ENCODE measurements around the gene TMTC4.
"Not testable (repeated sequence)": the region's sequence is repeated elsewhere in the genome, so short reads cannot be mapped to it uniquely, and the experiment has no call there.

TMTC4 gene

DNA sequence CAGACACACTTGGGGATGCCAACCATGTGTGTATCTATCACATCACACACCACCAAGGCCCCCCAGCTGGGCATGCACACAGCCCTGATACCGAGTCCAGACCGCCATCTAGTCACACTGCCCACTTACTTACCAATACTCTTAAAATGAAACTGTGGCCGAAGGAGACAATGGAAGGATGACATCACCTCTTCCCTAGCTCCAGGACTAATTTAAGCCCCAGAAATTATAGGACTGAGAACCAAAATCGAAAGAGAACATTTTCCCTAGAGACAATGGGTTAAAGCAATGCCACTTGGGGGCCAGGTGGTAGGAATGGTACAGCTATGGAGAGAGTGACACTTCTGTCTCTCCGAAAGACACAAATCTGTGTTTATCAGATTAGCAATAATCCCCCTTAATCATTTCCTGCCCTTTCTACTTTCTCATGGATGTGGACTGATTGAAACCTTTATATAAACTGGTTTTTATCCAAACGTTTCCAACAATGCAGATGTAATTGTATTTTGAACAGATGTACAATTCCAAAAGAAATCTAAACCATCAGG is 85.3 kb downstream of the TMTC4 start:
- DNase-seq (ENCODE audit: low spot score in 2 of 2) (no peak), ATAC-seq (replicated peaks; ENCODE audit: extremely low read depth, poor library complexity, severe bottlenecking) (no peak)
- no peaks in the 10 kb centered on the region for H3K36me3 Mint-ChIP-seq (ENCODE audit: insufficient read depth)
- H3K9me3 Mint-ChIP-seq = no peaks in the 10 kb centered on the region
- H3K27me3 Mint-ChIP-seq = no peaks in the 10 kb centered on the region
- peak overlapping the region; percentile 95 for H3K27ac Mint-ChIP-seq (ENCODE audit: low read depth)
- H3K4me3 Mint-ChIP-seq = peak overlapping the region; percentile 87
- peaks cover 24% of the 10 kb centered on the region for H3K4me1 Mint-ChIP-seq

DNA sequence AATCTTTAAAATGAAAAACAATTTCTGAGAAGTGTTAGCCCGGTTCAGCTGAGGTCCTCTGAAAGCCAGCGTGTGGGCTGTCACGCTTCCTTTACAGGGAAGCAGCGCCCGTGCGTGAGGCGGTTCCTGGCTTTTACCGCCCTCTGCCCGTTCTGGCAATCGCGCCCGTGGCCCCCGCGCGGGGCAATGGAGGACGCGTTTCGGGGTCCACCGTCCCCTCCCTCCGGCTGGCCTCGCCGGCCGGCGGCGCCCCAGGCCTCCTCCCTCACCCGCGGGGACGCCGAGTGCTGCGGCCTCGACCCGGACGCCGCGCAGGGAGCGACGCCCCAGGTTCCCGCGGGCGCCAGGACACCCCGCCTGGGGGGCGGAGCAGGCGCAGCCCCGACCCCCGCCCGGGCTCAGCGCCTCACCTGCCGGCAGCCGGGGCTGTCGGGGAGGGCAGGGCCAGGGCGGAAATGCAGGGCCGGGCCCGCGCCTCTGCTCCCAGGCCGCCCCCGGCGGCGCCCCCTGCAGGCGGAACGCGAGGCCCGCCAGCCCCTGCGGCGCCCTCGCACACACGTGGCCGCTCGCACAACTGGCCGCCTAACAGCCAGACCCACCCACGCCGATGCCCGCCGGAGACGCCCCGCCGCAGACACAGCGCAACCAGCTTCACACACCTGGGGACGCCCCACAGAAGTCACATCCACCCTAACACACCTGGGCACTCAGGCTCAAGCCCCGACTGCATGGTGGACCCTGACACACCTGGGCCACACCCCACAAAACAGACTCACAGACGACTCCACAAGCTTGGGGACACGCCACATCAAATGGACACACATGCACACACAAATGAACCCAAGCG is 86.0 kb downstream of the TMTC4 start, which contains the start of gene GGACT:
Gene GGACT, minus strand, starts transcription at position 459 of the 847 bp plus-strand sequence. CDS start 56,198 bp downstream, outside the sequence.
- peak; percentile 93 for ATAC-seq (replicated peaks; ENCODE audit: extremely low read depth, poor library complexity, severe bottlenecking)
- Mint-ChIP-seq H3K4me1 (peaks cover 24% of the 10 kb centered on the region), H3K9me3 (no peaks in the 10 kb centered on the region), H3K36me3 (ENCODE audit: insufficient read depth) (no peaks in the 10 kb centered on the region), H3K27me3 (no peaks in the 10 kb centered on the region), H3K4me3 (peak within 1 kb of the TSS; percentile 87), H3K27ac (ENCODE audit: low read depth) (peak within 1 kb of the TSS; percentile 95)
- DNase-seq (ENCODE audit: low spot score in 2 of 2) = peak; percentile 64 to 77

DNA sequence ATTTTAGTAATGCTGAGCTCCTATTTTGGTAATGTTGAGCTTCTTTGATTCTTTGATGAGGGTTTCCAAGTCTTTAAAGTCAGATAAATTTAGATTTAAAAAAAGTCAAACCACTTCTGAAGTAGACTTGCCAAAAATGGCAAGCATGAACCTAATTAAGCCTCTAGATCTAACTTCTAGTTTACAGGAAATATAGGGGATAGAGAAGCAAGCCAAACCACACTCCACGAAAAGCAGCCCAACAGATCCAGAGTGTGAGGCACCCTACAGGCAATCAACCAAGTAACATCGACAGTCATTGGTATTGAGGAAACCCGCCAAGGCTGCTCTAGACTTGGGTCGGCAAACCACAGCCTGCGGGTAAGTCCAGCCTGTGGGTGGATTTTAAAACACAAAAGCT is 89.7 kb downstream of the TMTC4 start:
- H3K4me1 Mint-ChIP-seq = peaks cover 35% of the 10 kb centered on the region
- no peak overlapping the region for H3K4me3 Mint-ChIP-seq
- H3K36me3 Mint-ChIP-seq (ENCODE audit: insufficient read depth) = peaks cover 4% of the 10 kb centered on the region
- ATAC-seq (replicated peaks; ENCODE audit: extremely low read depth, poor library complexity, severe bottlenecking) (no peak), DNase-seq (ENCODE audit: low spot score in 2 of 2) (no peak)
- no peak overlapping the region for H3K27ac Mint-ChIP-seq (ENCODE audit: low read depth)
- no peaks in the 10 kb centered on the region for H3K27me3 Mint-ChIP-seq
- no peaks in the 10 kb centered on the region for H3K9me3 Mint-ChIP-seq

DNA sequence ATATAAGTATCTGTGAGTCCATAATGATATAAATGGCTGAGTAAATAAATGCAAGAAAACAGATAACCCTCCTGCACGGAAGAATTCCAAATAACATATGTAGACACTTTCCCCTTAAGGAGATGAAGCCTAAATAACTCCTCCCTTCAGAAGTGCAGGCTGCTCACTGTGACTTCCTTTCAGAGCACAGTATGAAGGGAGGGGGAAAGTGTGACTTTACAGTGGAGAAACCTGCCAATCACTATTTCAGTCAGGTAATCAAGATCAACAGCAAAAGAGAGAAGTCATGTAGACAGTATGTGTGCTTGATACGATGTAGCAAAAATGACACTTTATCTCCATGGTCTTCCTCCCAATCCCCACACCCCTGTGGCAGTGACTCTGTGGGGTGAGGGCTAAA is 93.1 kb downstream of the TMTC4 start:
- H3K4me3 Mint-ChIP-seq = no peak overlapping the region
- no peaks in the 10 kb centered on the region for H3K9me3 Mint-ChIP-seq
- ATAC-seq (replicated peaks; ENCODE audit: extremely low read depth, poor library complexity, severe bottlenecking) (no peak), DNase-seq (ENCODE audit: low spot score in 2 of 2) (no peak)
- H3K27me3 Mint-ChIP-seq = no peaks in the 10 kb centered on the region
- peaks cover 19% of the 10 kb centered on the region for H3K4me1 Mint-ChIP-seq
- no peak overlapping the region for H3K27ac Mint-ChIP-seq (ENCODE audit: low read depth)
- peaks cover 11% of the 10 kb centered on the region for H3K36me3 Mint-ChIP-seq (ENCODE audit: insufficient read depth)

DNA sequence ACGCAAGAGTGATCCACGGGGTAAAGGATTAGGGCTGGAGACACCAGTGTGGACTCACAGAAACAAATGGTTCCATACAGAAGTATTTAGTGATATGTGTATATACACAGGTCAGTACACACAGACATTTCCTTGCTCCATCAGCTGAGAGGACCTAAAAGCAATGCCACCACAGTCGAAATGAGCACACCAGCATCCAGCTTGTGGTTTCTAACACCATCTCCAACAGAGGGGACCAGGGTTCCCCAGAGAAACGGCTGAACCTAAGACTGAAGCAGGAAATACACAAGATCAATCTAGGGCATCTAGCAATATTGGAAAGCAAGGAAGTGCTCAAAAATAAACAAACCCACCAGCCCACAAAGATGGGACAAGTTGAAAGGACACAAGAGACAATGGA is 93.6 kb downstream of the TMTC4 start:
- no peak for ATAC-seq (replicated peaks; ENCODE audit: extremely low read depth, poor library complexity, severe bottlenecking)
- H3K27me3 Mint-ChIP-seq = no peaks in the 10 kb centered on the region
- H3K4me3 Mint-ChIP-seq = no peak overlapping the region
- H3K36me3 Mint-ChIP-seq (ENCODE audit: insufficient read depth) = peaks cover 11% of the 10 kb centered on the region
- no peak for DNase-seq (ENCODE audit: low spot score in 2 of 2)
- peaks cover 18% of the 10 kb centered on the region for H3K4me1 Mint-ChIP-seq
- no peaks in the 10 kb centered on the region for H3K9me3 Mint-ChIP-seq
- H3K27ac Mint-ChIP-seq (ENCODE audit: low read depth) = no peak overlapping the region

DNA sequence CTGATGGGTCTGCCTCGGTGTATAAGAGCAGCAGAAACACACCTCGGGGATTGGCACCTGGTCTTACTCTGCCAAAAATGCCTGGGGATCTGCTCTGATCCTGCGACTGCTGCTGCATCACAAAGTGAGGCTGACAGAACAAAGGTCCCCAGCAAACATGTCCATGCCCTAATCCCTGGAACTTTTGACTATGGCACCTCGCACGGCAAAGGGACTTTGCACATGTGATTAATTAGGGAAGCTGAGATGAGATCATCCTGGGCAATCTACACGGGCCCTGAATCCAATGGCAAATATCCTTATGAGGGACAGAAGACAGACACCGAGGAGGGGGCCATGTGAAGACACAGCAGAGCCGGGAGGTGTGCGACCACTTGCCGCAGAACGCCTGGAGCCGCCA is 94.5 kb downstream of the TMTC4 start:
- Mint-ChIP-seq H3K4me3 (no peak overlapping the region), H3K9me3 (no peaks in the 10 kb centered on the region), H3K27me3 (no peaks in the 10 kb centered on the region), H3K36me3 (ENCODE audit: insufficient read depth) (peaks cover 11% of the 10 kb centered on the region), H3K27ac (ENCODE audit: low read depth) (no peak overlapping the region), H3K4me1 (peaks cover 19% of the 10 kb centered on the region)
- no peak for DNase-seq (ENCODE audit: low spot score in 2 of 2)
- no peak for ATAC-seq (replicated peaks; ENCODE audit: extremely low read depth, poor library complexity, severe bottlenecking)

DNA sequence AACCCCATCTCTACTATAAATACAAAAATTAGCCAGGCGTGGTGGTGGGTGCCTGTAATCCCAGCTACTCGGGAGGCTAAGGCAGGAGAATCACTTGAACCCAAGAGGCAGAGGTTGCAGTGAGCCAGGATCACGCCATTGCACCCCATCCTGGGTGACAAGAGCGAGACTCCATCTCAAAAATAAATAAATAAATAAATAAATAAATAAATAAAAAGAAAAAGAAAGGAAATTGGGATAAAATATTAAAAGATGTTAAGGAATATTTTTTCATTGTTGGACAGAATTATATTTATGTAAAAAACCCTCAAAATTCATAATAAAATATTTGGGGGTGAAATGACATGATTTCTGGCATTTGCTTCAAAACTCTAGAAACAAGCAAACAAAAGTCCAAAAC is 97.4 kb downstream of the TMTC4 start:
- H3K27me3 Mint-ChIP-seq; H3K36me3 Mint-ChIP-seq (ENCODE audit: insufficient read depth); H3K27ac Mint-ChIP-seq (ENCODE audit: low read depth); H3K9me3 Mint-ChIP-seq; ATAC-seq (replicated peaks; ENCODE audit: extremely low read depth, poor library complexity, severe bottlenecking); H3K4me3 Mint-ChIP-seq; DNase-seq (ENCODE audit: low spot score in 2 of 2): not testable (repeated sequence)
- peaks cover 32% of the 10 kb centered on the region for H3K4me1 Mint-ChIP-seq

DNA sequence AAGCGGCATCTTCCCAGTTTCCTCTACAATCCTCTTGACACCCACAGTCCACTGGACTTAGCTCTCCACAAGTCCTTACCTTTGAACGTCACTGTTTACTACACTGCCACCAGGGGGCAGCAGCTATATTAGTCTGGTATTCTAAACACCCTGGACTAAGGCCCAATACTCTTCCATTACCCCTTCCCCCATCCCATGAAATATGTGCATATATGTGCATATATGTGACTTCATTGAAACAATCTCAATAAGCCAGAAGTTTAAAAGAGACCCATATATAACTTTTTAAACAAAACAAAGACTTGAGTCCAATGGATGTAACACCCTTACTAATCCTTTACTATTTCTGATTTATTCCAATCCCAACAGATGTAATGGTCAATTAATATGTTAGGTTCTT is 101.5 kb downstream of the TMTC4 start:
- Mint-ChIP-seq H3K27me3 (no peaks in the 10 kb centered on the region), H3K4me3 (no peak overlapping the region), H3K27ac (ENCODE audit: low read depth) (no peak overlapping the region), H3K9me3 (no peaks in the 10 kb centered on the region), H3K36me3 (ENCODE audit: insufficient read depth) (peaks cover 5% of the 10 kb centered on the region), H3K4me1 (peaks cover 21% of the 10 kb centered on the region)
- peak; percentile 58 for ATAC-seq (replicated peaks; ENCODE audit: extremely low read depth, poor library complexity, severe bottlenecking)
- DNase-seq (ENCODE audit: low spot score in 2 of 2) = peak; percentile 41 to 61

DNA sequence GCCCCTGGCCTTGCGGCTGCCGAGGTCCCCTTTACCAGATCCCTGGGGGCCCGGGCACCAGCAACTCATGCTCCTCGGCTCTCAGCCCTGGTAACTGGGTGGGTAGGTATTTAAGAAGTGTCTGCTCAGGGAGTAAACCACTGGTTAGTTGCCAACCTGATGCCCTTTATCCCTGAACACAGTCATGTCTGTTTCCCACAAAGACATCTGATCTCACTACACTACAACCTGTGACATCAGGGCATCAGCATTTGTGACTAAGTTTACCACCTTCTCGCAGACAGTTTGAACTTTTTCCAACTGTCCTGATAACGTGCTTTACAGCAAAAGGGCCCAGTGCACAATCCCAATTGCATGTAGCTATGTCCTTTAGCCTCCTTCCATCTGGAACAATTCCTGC is 108.1 kb downstream of the TMTC4 start:
- no peak for ATAC-seq (replicated peaks; ENCODE audit: extremely low read depth, poor library complexity, severe bottlenecking)
- Mint-ChIP-seq H3K9me3 (no peaks in the 10 kb centered on the region), H3K36me3 (ENCODE audit: insufficient read depth) (no peaks in the 10 kb centered on the region), H3K4me1 (peaks cover 13% of the 10 kb centered on the region), H3K4me3 (no peak overlapping the region), H3K27ac (ENCODE audit: low read depth) (no peak overlapping the region), H3K27me3 (no peaks in the 10 kb centered on the region)
- DNase-seq (ENCODE audit: low spot score in 2 of 2) = no peak

DNA sequence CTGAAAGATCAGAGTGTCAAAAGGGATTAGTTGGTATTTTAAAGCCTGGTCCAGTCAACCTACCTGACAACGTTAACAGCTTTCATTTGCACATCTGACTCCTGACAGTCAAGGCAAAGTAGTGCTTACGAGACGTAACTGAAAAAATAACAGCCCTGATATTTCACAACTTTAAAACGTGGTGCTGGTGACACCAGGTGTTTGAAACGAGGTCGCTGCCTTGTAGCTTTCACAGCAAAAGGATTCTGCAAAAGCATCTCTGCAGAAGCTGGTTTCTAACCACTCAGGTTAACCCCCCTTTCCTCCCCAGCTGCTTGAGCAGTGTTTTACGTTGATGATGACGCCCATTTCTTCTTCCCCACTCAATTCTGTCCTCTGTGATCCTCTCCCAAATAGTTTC is 109.3 kb downstream of the TMTC4 start:
- Mint-ChIP-seq H3K36me3 (ENCODE audit: insufficient read depth) (no peaks in the 10 kb centered on the region), H3K9me3 (no peaks in the 10 kb centered on the region), H3K4me1 (peaks cover 13% of the 10 kb centered on the region), H3K27ac (ENCODE audit: low read depth) (no peak overlapping the region), H3K4me3 (no peak overlapping the region), H3K27me3 (no peaks in the 10 kb centered on the region)
- no peak for DNase-seq (ENCODE audit: low spot score in 2 of 2)
- ATAC-seq (replicated peaks; ENCODE audit: extremely low read depth, poor library complexity, severe bottlenecking) = no peak

DNA sequence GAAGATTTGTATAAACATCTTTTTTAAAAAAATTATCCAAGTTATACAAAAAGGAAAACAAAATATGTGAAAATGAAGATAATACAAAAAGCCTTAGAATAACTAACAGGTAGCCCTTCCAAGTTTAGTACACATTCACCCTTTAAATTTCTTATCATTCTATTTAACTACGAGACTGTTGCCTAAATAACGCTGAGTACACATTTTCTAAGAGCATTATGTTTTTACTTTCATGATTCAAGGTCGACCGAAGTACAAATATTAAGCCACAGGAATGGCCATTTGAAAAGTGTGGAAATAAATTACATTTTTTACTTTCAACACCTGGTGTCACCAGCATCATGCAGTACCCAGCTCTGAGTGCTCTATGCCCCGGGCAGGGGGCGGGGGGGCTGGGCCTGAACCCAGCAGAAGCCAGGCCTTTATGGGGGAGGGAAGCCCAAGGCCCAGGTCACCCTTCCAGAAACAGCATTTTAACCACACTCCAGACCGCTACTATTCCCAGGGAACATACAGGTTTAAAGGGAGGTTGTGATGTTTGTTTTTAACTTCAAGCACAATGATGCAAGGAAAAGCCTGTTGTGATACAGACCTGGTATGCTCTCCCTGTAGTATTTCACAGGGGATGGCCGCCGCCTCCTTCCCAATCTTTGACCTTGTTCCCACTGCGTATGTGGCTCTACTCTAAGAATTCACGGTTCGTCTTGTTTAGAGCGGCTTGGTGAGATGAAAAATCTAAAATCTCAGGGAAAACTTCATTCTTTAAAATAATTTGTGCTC is 110.0 kb downstream of the TMTC4 start:
- Mint-ChIP-seq H3K4me3 (no peak overlapping the region), H3K9me3 (no peaks in the 10 kb centered on the region), H3K4me1 (peaks cover 13% of the 10 kb centered on the region), H3K27ac (ENCODE audit: low read depth) (no peak overlapping the region), H3K36me3 (ENCODE audit: insufficient read depth) (no peaks in the 10 kb centered on the region), H3K27me3 (no peaks in the 10 kb centered on the region)
- ATAC-seq (replicated peaks; ENCODE audit: extremely low read depth, poor library complexity, severe bottlenecking) (no peak), DNase-seq (ENCODE audit: low spot score in 2 of 2) (no peak)

DNA sequence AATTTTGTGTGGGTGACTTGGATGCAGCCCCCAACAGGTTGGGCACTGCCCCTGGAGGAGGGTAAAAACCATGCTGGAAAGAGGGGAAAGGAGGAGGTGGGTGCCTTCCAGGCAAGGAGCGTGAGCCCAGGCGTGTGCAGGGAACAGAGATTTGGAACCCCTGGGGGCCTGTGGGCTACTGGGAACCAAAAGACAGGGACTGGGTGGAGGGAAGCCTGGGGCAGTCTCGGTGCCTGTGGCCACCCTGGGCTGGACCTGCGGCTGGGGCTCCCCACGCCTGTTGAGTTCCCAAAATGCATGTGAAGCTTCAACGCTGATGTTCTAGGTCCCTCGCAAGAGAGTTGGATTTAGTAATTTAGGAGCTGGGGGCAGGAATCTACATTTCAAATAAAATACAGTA is 110.8 kb downstream of the TMTC4 start:
- DNase-seq (ENCODE audit: low spot score in 2 of 2) (no peak), ATAC-seq (replicated peaks; ENCODE audit: extremely low read depth, poor library complexity, severe bottlenecking) (no peak)
- Mint-ChIP-seq H3K4me1 (peaks cover 13% of the 10 kb centered on the region), H3K27me3 (no peaks in the 10 kb centered on the region), H3K4me3 (no peak overlapping the region), H3K9me3 (no peaks in the 10 kb centered on the region), H3K27ac (ENCODE audit: low read depth) (no peak overlapping the region), H3K36me3 (ENCODE audit: insufficient read depth) (peaks cover 1% of the 10 kb centered on the region)
